ENCODE measurements around the gene TAF11L7.
"Not testable (repeated sequence)": the region's sequence is repeated elsewhere in the genome, so short reads cannot be mapped to it uniquely, and the experiment has no call there.

The TAF11L7 gene

DNA sequence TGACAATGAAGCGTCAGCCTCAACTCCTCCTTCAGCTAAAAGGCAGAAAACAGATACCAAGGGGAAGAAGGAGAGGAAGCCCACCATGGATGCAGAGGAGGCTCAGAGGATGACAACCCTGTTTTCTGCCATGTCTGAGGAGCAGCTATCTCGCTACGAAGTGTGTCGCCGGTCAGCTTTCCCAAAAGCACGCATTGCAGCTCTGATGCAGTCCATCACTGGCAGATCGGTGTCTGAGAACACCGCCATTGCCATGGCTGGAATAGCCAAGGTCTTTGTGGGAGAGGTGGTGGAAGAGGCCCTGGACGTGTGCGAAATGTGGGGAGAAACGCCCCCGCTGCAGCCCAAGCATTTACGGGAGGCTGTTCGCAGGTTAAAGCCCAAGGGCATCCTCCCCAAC, 19.4 kb upstream of the TAF11L7 start:
- no peak overlapping the region for H3K4me3 ChIP-seq (ENCODE audit: control insufficient read depth, low read depth, low read length)
- TF ChIP-seq, protein P1, sequence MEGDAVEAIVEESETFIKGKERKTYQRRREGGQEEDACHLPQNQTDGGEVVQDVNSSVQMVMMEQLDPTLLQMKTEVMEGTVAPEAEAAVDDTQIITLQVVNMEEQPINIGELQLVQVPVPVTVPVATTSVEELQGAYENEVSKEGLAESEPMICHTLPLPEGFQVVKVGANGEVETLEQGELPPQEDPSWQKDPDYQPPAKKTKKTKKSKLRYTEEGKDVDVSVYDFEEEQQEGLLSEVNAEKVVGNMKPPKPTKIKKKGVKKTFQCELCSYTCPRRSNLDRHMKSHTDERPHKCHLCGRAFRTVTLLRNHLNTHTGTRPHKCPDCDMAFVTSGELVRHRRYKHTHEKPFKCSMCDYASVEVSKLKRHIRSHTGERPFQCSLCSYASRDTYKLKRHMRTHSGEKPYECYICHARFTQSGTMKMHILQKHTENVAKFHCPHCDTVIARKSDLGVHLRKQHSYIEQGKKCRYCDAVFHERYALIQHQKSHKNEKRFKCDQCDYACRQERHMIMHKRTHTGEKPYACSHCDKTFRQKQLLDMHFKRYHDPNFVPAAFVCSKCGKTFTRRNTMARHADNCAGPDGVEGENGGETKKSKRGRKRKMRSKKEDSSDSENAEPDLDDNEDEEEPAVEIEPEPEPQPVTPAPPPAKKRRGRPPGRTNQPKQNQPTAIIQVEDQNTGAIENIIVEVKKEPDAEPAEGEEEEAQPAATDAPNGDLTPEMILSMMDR (conservative IDR thresholded peaks at IDR 0.05; ENCODE audit: control insufficient read depth, insufficient read depth, low read depth, low read length), result no peak
- no peak for DNase-seq (ENCODE audit: low read depth)

DNA sequence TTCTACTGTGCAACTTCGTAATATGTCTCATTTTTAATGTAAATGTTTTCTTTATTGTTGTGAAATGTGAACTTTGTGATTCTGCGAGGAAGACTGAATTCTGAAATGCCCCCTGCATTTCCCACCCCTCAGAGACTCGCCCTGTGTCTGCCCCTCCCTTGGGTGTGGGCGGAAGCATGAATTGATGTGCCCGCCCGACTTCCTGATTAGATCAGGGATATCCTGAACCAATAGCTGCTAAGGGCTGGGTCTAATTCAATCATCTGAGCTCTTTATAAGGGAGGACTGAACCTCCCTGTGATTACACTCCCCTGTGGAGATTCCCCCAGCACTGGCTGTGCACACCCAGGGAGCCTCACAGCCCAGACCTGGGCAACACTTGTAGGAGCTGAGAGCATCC, 18.3 kb upstream of the TAF11L7 start, which contains the start of gene TAF11L11:
Gene TAF11L11 (plus strand): TSS at position 304 of the 400 bp plus-strand sequence.
- not testable (repeated sequence) for H3K4me3 ChIP-seq (ENCODE audit: control insufficient read depth, low read depth, low read length); DNase-seq (ENCODE audit: low read depth)

DNA sequence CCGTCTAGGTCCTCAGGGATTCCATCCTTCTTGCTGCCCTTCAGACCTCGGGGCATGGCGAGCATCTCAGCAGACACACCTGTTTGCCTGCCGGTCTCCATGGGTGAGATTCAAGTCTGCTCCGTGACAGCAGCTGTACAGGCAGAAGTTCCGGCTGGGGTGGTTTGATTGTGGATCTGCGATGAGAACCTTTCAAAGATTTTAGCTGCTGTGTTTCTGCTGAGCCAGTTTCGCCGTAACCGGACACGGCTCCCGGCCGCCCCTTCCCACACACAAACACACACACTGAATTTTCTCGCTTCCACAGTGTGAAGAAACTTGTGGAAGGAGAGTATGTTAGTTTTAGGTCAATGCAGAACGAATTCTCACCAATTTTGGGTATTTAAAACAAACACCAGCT, 12.2 kb upstream of the TAF11L7 start, which contains the start of gene TAF11L10:
Gene TAF11L10 (minus strand): TSS at position 101 of the 400 bp plus-strand sequence.
- H3K4me3 ChIP-seq (ENCODE audit: control insufficient read depth, low read depth, low read length); DNase-seq (ENCODE audit: low read depth): not testable (repeated sequence)

DNA sequence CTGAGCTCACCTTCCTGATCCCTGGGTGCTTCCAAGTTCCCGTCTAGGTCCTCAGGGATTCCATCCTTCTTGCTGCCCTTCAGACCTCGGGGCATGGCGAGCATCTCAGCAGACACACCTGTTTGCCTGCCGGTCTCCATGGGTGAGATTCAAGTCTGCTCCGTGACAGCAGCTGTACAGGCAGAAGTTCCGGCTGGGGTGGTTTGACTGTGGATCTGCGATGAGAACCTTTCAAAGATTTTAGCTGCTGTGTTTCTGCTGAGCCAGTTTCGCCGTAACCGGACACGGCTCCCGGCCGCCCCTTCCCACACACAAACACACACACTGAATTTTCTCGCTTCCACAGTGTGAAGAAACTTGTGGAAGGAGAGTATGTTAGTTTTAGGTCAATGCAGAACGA, 8.7 kb upstream of the TAF11L7 start, which contains the start of gene TAF11L9:
Gene TAF11L9 (minus strand): TSS at position 140 of the 400 bp plus-strand sequence.
- H3K4me3 ChIP-seq (ENCODE audit: control insufficient read depth, low read depth, low read length); DNase-seq (ENCODE audit: low read depth): not testable (repeated sequence)

DNA sequence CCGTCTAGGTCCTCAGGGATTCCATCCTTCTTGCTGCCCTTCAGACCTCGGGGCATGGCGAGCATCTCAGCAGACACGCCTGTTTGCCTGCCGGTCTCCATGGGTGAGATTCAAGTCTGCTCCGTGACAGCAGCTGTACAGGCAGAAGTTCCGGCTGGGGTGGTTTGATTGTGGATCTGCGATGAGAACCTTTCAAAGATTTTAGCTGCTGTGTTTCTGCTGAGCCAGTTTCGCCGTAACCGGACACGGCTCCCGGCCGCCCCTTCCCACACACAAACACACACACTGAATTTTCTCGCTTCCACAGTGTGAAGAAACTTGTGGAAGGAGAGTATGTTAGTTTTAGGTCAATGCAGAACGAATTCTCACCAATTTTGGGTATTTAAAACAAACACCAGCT, 5.3 kb upstream of the TAF11L7 start, which contains the start of gene TAF11L8:
Gene TAF11L8 (minus strand): TSS at position 101 of the 400 bp plus-strand sequence.
- not testable (repeated sequence) for H3K4me3 ChIP-seq (ENCODE audit: control insufficient read depth, low read depth, low read length); DNase-seq (ENCODE audit: low read depth)

Measured in fibroblast of mammary gland (primary cell).